Activated CD8-positive, alpha-beta memory T cell treated with anti-CD3 and anti-CD28 coated beads, Interleukin-2, amount 10 ng/mL, durations not matched to agents 7 days and 5 days (primary cell): ENCODE measurements around the gene VTI1B. TPM values are rescaled to one million over a fixed set of nuclear protein-coding genes. Genes with fewer than 3 reads are reported as not detected.
"Not testable (repeated sequence)": the region's sequence is repeated elsewhere in the genome, so short reads cannot be mapped to it uniquely, and the experiment has no call there.

Experiments
- ATAC-seq: fragments of 150-1000 bp; cut with Tn5 transposase; one replicate; pipeline ENCODE4 v1.10.0; 2021; ENCODE audit warnings: moderate library complexity
- CTCF ChIA-PET: fragments of 350-600 bp; sonication (Branson Sonifier 250); formaldehyde crosslinking; loops from one replicate; lab custom pipeline; 2021; ENCODE audit warnings: antibody characterized with exemption; lab: Charles Lee
- DNase-seq: peaks from one replicate; pipeline ENCODE4 v3.0.0-alpha.2; 2020
- H3K27ac Mint-ChIP-seq: one replicate; pipeline ENCODE4 v1.8.0; 2021; ENCODE audit warnings: mild to moderate bottlenecking, mixed read lengths
- H3K27me3 Mint-ChIP-seq: one replicate; pipeline ENCODE4 v1.8.0; 2021; ENCODE audit warnings: mixed read lengths
- H3K36me3 Mint-ChIP-seq: one replicate; pipeline ENCODE4 v1.8.0; 2021; ENCODE audit warnings: mild to moderate bottlenecking, mixed read lengths
- H3K4me1 Mint-ChIP-seq: one replicate; pipeline ENCODE4 v1.8.0; 2021; ENCODE audit warnings: mixed read lengths
- H3K4me3 Mint-ChIP-seq: one replicate; pipeline ENCODE4 v1.8.0; 2021; ENCODE audit warnings: mild to moderate bottlenecking, moderate library complexity, mixed read lengths
- H3K9me3 Mint-ChIP-seq: one replicate; pipeline ENCODE4 v1.8.0; 2022; ENCODE audit warnings: low read depth, mixed read lengths
- total RNA-seq, 2 experiments: library from RNA; stranded (reverse); gene quantifications; one replicate each; pipeline ENCODE4 v1.2.3, GENCODE V29; 2021

The VTI1B gene
- total RNA-seq, 2 experiments from 2014 or later, result 69.2 to 73.5 TPM

GRCh38 chr14:67701492-67701891 is 27.1 kb upstream of the VTI1B start, which contains the start of gene RDH12:
Gene RDH12 (plus strand): TSS chr14:67701886. CDS start chr14:67722643, 20,757 bp downstream.
- H3K27ac Mint-ChIP-seq, H3K4me3 Mint-ChIP-seq, ATAC-seq, H3K27me3 Mint-ChIP-seq, H3K9me3 Mint-ChIP-seq, DNase-seq, H3K4me1 Mint-ChIP-seq, H3K36me3 Mint-ChIP-seq: not testable (repeated sequence)
- CTCF ChIA-PET, result interaction anchor here (0.8 to 4.6 kb wide), 7 partner anchors 26 to 162 kb away, joined by 3 to 78 read pairs (median 3); partner anchors contain the start of gene ARG2

- no peak for DNase-seq
- no peak for ATAC-seq
- H3K4me1 Mint-ChIP-seq, result peaks cover 17% of the 10 kb centered on the region
- H3K36me3 Mint-ChIP-seq, result no peaks in the 10 kb centered on the region
- no peak overlapping the region for H3K27ac Mint-ChIP-seq
- H3K27me3 Mint-ChIP-seq, result no peaks in the 10 kb centered on the region
- CTCF ChIA-PET, result interaction anchor here (1.3 to 1.7 kb wide), 3 partner anchors 25 to 114 kb away, joined by 3 to 7 read pairs (median 5); no protein-coding TSS in a partner anchor
- H3K4me3 Mint-ChIP-seq, result no peak overlapping the region
- H3K9me3 Mint-ChIP-seq, result no peaks in the 10 kb centered on the region
Measured at GRCh38 chr14:67698179-67698578, 23.7 kb upstream of the VTI1B start.

- DNase-seq (no peak), ATAC-seq (no peak)
- Mint-ChIP-seq H3K4me3 (no peak overlapping the region), H3K27me3 (no peaks in the 10 kb centered on the region), H3K9me3 (no peaks in the 10 kb centered on the region), H3K36me3 (peaks cover 5% of the 10 kb centered on the region), H3K4me1 (peaks cover 27% of the 10 kb centered on the region), H3K27ac (no peak overlapping the region)
- CTCF ChIA-PET, result interaction anchor here (0.6 to 1.7 kb wide), 3 partner anchors 8 to 78 kb away, joined by 3 to 7 read pairs (median 3); no protein-coding TSS in a partner anchor
Measured at GRCh38 chr14:67697006-67697405, 22.6 kb upstream of the VTI1B start.

GRCh38 chr14:67695394-67695949 is 21.0 kb upstream of the VTI1B start, which contains the start of gene RDH11:
Gene RDH11 (minus strand): TSS chr14:67695764. CDS start chr14:67695703, 61 bp downstream.
- Mint-ChIP-seq H3K4me1 (peaks cover 33% of the 10 kb centered on the region), H3K27me3 (no peaks in the 10 kb centered on the region), H3K36me3 (peaks cover 18% of the 10 kb centered on the region), H3K27ac (peak within 1 kb of the TSS; percentile 91), H3K4me3 (peak within 1 kb of the TSS; percentile 85), H3K9me3 (no peaks in the 10 kb centered on the region)
- DNase-seq (peak; percentile 92), ATAC-seq (peak; percentile 89)
- CTCF ChIA-PET, result interaction anchor here (0.7 to 2.9 kb wide), 11 partner anchors 9 to 269 kb away, joined by 3 to 22 read pairs (median 3); partner anchors contain the start of gene PIGH

GRCh38 chr14:67694791-67695393 is 20.5 kb upstream of the VTI1B start:
- Mint-ChIP-seq H3K36me3 (peaks cover 23% of the 10 kb centered on the region), H3K9me3 (no peaks in the 10 kb centered on the region), H3K4me1 (peaks cover 37% of the 10 kb centered on the region), H3K4me3 (peak overlapping the region; percentile 85), H3K27me3 (no peaks in the 10 kb centered on the region), H3K27ac (peak overlapping the region; percentile 91)
- peak; percentile 94 for ATAC-seq
- peak; percentile 91 for DNase-seq
- CTCF ChIA-PET, result interaction anchor here (0.8 to 2.9 kb wide), 9 partner anchors 9 to 268 kb away, joined by 3 to 22 read pairs (median 7); partner anchors contain the start of gene PIGH

DNA sequence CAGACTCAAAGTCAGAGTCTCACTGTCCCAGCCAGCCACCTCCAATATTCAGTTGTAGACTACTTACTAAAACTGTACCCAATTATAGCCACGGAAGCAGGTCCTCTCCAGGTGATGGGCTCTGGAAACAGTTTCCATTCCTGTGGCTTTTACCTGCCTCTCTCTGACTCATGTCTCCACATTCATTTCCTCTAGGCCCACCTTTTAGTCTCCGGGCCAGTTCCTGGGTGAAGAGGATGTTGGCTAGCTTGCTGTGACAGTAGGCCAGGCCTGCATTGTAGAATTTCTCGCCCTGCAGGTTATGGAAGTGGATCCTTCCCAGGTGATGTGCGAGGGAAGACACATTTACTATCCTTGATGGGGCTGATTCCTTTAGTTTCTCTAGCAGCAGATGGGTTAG is 15.6 kb upstream of the VTI1B start:
- CTCF ChIA-PET, result interaction anchor here (1.6 kb wide), 1 partner anchor 14 kb away, joined by 4 read pairs; no protein-coding TSS in a partner anchor
- H3K4me1 Mint-ChIP-seq, result peaks cover 32% of the 10 kb centered on the region
- no peaks in the 10 kb centered on the region for H3K27me3 Mint-ChIP-seq
- no peak for DNase-seq
- no peaks in the 10 kb centered on the region for H3K9me3 Mint-ChIP-seq
- H3K27ac Mint-ChIP-seq, result peak overlapping the region; percentile 39
- H3K4me3 Mint-ChIP-seq, result no peak overlapping the region
- ATAC-seq, result no peak
- H3K36me3 Mint-ChIP-seq, result peaks cover 62% of the 10 kb centered on the region

- CTCF ChIA-PET, result no interaction called here
- Mint-ChIP-seq H3K4me3 (no peak overlapping the region), H3K27ac (no peak overlapping the region), H3K36me3 (peaks cover 71% of the 10 kb centered on the region), H3K9me3 (no peaks in the 10 kb centered on the region), H3K4me1 (peaks cover 32% of the 10 kb centered on the region), H3K27me3 (no peaks in the 10 kb centered on the region)
- ATAC-seq, result no peak
- no peak for DNase-seq
Measured at GRCh38 chr14:67683842-67684241, 9.4 kb upstream of the VTI1B start.

GRCh38 chr14:67680941-67681340 is 6.5 kb upstream of the VTI1B start:
- peak overlapping the region; percentile 79 for H3K27ac Mint-ChIP-seq
- peaks cover 41% of the 10 kb centered on the region for H3K4me1 Mint-ChIP-seq
- no peaks in the 10 kb centered on the region for H3K9me3 Mint-ChIP-seq
- H3K4me3 Mint-ChIP-seq, result no peak overlapping the region
- peaks cover 66% of the 10 kb centered on the region for H3K36me3 Mint-ChIP-seq
- no peak for ATAC-seq
- no peak for DNase-seq
- CTCF ChIA-PET, result interaction anchor here (1.0 to 1.2 kb wide), 4 partner anchors 23 to 96 kb away, joined by 3 to 4 read pairs (median 3); partner anchors contain the start of gene PIGH
- no peaks in the 10 kb centered on the region for H3K27me3 Mint-ChIP-seq

GRCh38 chr14:67680121-67680602 is 5.7 kb upstream of the VTI1B start:
- CTCF ChIA-PET, result interaction anchor here (1.0 to 1.2 kb wide), 4 partner anchors 24 to 96 kb away, joined by 3 to 4 read pairs (median 3); partner anchors contain the start of gene PIGH
- Mint-ChIP-seq H3K27ac (peak overlapping the region; percentile 79), H3K27me3 (no peaks in the 10 kb centered on the region), H3K9me3 (no peaks in the 10 kb centered on the region), H3K4me3 (no peak overlapping the region), H3K4me1 (peaks cover 43% of the 10 kb centered on the region), H3K36me3 (peaks cover 60% of the 10 kb centered on the region)
- peak; percentile 72 for DNase-seq
- peak; percentile 99 for ATAC-seq

- CTCF ChIA-PET, result interaction anchor here (0.6 to 2.2 kb wide), 3 partner anchors 11 to 360 kb away, joined by 3 to 10 read pairs (median 6); no protein-coding TSS in a partner anchor
- Mint-ChIP-seq H3K27ac (no peak overlapping the region), H3K4me1 (peaks cover 42% of the 10 kb centered on the region), H3K27me3 (no peaks in the 10 kb centered on the region), H3K9me3 (no peaks in the 10 kb centered on the region), H3K36me3 (peaks cover 53% of the 10 kb centered on the region), H3K4me3 (no peak overlapping the region)
- no peak for DNase-seq
- ATAC-seq, result no peak
Measured at GRCh38 chr14:67679006-67679405, 4.6 kb upstream of the VTI1B start.

- DNase-seq, result no peak
- CTCF ChIA-PET, result interaction anchor here (0.8 to 2.2 kb wide), 5 partner anchors 20 to 75 kb away, joined by 3 to 9 read pairs (median 3); partner anchors contain the start of genes PIGH and RDH11
- Mint-ChIP-seq H3K9me3 (no peaks in the 10 kb centered on the region), H3K4me1 (peaks cover 36% of the 10 kb centered on the region), H3K27ac (peak overlapping the region; percentile 83), H3K36me3 (peaks cover 24% of the 10 kb centered on the region), H3K27me3 (no peaks in the 10 kb centered on the region), H3K4me3 (peak overlapping the region; percentile 90)
- ATAC-seq, result no peak
Measured at GRCh38 chr14:67675219-67675582, 769 bp upstream of the VTI1B start.

DNA sequence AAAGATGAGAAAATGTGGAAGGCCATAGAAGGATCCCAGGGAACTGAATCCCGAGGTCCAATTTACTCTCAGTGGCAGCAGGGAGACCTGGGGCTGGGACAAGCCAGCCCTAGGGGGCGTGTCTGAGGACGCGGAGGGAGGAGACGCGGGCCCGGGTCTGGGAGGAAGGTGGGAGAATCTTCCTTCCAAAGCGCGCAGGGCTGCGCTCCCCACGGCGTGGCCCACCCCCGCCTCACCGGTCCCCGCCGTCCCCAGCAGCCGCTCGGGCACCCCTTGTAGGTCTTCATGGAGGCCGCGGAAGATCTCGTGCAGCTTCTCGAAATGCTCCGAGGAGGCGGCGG is 323 bp downstream of the VTI1B start:
- H3K4me1 Mint-ChIP-seq, result peaks cover 38% of the 10 kb centered on the region
- DNase-seq, result peak; percentile 67
- H3K9me3 Mint-ChIP-seq, result no peaks in the 10 kb centered on the region

DNA sequence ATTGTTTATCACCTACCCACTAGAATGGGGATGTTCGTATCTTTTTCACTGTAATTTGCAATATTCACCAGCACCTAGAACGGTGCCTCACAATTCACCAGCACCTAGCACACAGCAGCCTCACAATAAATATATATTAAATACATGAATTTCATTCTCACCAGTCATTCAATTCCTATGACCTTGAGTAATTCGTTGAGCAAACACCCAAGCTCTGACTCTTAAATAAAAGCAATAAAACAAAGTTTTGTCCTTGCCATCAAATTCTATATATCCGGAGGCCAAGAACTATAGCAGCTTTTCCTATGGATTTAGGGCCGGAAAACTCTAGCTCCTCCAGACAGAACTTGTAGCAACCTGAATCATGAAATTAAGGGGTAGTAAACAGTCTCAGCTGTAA is 981 bp downstream of the VTI1B start:
- peak overlapping the region; percentile 81 for H3K27ac Mint-ChIP-seq
- DNase-seq (no peak), ATAC-seq (no peak)
- H3K27me3 Mint-ChIP-seq, result no peaks in the 10 kb centered on the region
- no peaks in the 10 kb centered on the region for H3K9me3 Mint-ChIP-seq
- CTCF ChIA-PET, result interaction anchor here (0.9 to 2.8 kb wide), 7 partner anchors 22 to 246 kb away, joined by 3 to 28 read pairs (median 3); partner anchors contain the start of genes ARG2, PIGH and RDH11
- H3K36me3 Mint-ChIP-seq, result peaks cover 19% of the 10 kb centered on the region
- H3K4me3 Mint-ChIP-seq, result peak overlapping the region; percentile 90
- peaks cover 39% of the 10 kb centered on the region for H3K4me1 Mint-ChIP-seq

More for the DNA sequence above, 323 bp downstream of the VTI1B start:
- peak; percentile 73 for ATAC-seq
- Mint-ChIP-seq H3K36me3 (peaks cover 24% of the 10 kb centered on the region), H3K27ac (peak overlapping the region; percentile 83), H3K4me3 (peak overlapping the region; percentile 90), H3K27me3 (no peaks in the 10 kb centered on the region)
- CTCF ChIA-PET, result interaction anchor here (0.7 to 2.8 kb wide), 8 partner anchors 21 to 246 kb away, joined by 3 to 28 read pairs (median 4); partner anchors contain the start of genes ARG2, PIGH and RDH11
